ENCODE measurements around the gene SHMT1.
"Not testable (repeated sequence)": the region's sequence is repeated elsewhere in the genome, so short reads cannot be mapped to it uniquely, and the experiment has no call there.

Gene SHMT1

DNA sequence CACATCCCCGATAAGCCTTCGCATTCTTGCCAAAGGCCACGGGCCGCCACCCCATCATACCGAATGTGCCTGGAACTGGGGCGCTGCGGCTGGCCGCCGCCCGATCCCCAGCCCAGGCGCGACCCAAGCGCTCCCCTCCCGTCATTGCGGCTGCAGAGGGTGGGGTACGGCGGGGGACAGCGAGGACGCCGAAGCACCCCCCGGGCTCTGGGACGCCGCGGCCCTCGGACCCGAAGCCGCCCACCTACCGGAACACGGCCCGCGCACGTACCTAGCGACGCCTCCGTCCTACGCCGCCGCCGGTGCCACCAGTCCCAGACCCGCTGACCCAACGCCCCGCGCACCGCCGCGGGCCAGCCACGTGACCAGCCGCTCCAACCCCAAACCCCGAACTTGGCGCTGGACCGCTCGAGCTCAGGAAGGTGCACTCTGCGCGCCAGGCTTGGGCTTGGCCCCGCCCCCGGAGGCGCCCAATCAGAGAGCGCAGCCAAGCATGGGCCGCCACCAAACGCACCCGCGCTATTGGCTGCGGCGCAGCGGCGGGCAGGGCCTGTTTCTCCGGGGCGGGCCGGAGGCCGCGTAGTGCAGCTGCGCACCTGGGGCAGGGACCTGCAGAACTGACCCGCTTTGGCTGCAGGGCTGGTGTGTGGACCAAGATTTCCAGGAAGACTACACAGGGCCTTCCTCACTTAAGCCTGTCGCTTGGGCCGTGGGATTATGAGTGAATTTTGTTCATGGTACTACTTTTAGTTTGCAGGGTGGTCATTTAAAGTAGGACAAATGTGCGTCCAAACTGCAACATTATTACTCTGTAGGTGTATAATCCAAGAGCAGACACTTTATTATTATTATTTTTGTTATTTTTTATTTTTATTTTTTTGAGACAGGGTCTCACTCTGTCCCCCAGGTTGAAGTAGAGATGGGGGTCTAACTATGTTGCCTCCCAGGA, at the start of gene SHMT1:
Gene SHMT1 (minus strand): TSS at position 450 of the 949 bp plus-strand sequence. CDS start 7,569 bp downstream, outside the sequence.
- DNase-seq (ENCODE audit: low read depth) = peak; percentile 79

DNA sequence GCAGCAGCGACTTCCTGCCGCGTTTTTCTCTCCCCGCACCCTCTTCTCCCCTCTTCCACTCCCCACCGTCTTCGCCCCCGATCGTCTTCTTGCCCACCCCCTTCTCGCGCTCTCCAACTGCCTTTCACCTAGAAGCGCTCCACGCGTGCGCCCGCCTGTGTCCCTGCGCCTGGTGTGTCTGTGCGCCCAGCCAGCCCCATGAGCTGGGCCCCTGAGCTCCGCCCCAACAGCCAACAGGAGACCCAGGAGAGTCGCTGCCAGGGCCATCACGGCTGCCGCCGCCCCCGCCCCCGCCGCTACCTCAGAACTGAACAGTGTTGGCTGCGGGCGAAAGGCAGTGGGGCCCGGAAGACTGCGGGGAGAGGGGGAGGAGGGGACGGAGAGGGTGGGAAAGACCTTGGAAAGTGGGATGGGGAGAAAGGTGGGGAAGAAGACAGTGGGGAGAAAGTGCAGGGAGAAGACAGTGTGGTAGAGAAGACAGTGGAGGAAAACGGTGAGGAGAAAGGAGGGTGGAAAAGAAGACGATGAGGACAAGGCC, 48.7 kb upstream of the SHMT1 start:
- not testable (repeated sequence) for DNase-seq (ENCODE audit: low read depth)

DNA sequence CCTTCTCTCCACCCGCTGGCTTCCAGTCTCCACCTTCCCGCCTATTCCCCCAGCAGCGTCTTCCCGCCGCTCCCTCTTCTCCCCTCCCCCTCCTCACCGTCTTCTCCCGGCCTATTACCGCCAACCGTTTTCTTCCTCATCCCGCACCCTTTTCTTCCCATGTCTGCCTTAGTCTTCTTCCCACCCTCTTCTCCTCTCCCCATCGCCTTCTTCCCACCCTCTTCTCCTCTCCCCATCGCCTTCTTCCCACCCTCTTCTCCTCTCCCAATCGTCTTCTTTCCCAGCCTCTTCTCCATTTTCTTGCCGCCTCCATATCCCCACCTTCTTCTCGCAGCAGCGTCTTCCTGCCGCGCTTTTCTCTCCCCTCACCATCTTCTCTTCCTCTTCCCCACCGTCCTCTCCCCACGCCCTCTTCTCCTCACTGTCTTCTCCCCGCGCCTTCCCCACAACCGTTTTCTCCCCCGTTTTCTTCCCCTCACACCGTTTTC, 48.1 kb upstream of the SHMT1 start:
- not testable (repeated sequence) for DNase-seq (ENCODE audit: low read depth)

- not testable (repeated sequence) for DNase-seq (ENCODE audit: low read depth)
Observed at GRCh38 chr17:18410736-18411135, 47.4 kb upstream of the SHMT1 start.

- not testable (repeated sequence) for DNase-seq (ENCODE audit: low read depth)
Observed at GRCh38 chr17:18409321-18409720, 46.0 kb upstream of the SHMT1 start.

DNA sequence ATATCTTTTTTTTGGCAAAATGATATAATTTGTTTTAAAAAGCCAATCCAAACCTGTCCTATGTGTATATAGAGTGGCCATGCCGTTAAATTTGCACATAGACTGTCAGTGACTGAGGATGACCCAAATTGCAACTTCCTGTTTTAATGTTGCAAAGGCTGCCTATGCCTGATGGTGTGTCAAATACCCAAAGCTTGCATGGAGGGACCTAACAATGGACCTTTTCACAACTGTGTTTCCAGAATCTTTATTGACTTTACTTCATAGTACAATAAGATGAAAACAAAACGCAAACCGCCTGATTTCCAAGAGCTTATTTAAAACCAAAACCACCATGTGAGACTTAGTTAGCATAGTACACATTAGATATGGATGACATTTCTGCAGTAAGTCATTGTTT, 45.6 kb upstream of the SHMT1 start:
- DNase-seq (ENCODE audit: low read depth) = not testable (repeated sequence)

- DNase-seq (ENCODE audit: low read depth) = not testable (repeated sequence)
Observed at GRCh38 chr17:18403604-18404003, 40.3 kb upstream of the SHMT1 start.

GRCh38 chr17:18403166-18403565, 39.8 kb upstream of the SHMT1 start:
- DNase-seq (ENCODE audit: low read depth) = not testable (repeated sequence)

DNA sequence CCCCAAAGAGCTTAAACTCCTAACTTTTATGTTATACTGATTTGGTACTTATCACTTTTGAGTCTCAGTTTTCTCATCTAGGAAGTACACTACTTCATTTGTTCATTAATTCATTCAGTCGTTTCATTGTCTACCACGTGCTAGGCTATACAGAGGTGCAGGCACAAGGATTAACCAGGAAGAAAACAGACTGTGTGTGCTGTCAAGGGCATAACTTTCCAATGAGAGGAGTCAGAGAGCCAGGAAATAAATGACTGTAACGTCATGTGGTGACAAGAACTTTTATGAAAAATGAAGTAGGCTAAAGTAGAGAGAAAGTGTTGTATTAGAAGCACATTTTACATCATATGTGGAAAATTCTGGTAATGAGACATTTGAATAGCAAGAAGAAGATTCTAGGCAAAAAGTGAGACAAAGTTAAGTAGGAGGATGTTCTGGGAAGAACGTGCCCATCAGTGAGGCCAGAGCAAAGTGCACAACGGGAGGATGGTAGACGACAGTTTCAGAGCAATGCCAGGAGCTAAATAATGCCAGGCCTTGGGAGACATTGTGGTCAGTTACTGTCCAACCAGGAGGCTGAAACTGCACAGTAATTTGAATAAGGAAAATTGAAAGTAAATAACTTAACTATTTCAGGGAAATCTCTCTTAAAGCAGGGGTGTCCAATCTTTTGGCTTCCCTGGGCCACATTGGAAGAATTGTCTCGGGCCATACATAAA, 38.7 kb upstream of the SHMT1 start:
- not testable (repeated sequence) for DNase-seq (ENCODE audit: low read depth)

DNA sequence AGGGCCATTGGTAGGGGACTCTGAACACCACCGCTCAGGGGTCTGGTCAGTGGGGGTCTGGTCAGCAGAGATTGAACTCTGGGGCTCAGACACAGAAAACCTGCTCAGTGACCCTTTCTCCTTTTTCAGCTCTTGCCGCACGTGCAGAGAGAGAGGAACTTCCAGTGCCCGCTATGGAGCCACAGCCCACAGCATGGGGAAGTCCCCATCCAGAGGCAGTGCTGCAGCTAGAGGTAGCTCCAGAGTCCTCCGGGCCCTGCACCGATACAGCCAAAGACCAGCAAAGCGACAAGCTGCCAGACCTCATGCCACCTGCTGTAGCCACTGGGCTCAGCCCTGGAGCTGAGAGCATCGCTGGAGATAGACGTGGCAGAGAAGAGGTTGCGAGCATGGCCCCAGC, 25.4 kb upstream of the SHMT1 start:
- DNase-seq (ENCODE audit: low read depth) = not testable (repeated sequence)

GRCh38 chr17:18388266-18388665, 24.9 kb upstream of the SHMT1 start:
- DNase-seq (ENCODE audit: low read depth) = not testable (repeated sequence)

DNA sequence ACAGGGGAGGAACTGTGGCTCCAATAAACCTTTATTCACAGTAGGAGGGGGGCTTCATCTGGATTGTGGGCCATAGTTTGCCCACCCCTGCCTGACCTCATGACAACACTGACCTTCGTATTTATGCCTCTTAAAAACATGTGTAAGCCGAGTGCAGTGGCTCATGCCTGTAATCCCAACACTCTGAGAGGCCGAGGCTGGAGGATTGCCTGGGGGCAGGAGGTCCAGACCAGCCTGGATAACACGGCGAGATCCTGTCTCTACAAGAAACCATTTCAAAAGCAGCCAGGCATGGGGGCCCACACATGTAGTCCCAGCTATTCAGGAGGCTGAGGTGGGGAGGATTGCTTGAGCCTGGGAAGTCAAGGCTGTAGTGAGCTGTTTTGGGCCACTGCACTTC, 24.2 kb upstream of the SHMT1 start:
- DNase-seq (ENCODE audit: low read depth) = not testable (repeated sequence)

GRCh38 chr17:18384271-18384670, 20.9 kb upstream of the SHMT1 start:
- not testable (repeated sequence) for DNase-seq (ENCODE audit: low read depth)

DNA sequence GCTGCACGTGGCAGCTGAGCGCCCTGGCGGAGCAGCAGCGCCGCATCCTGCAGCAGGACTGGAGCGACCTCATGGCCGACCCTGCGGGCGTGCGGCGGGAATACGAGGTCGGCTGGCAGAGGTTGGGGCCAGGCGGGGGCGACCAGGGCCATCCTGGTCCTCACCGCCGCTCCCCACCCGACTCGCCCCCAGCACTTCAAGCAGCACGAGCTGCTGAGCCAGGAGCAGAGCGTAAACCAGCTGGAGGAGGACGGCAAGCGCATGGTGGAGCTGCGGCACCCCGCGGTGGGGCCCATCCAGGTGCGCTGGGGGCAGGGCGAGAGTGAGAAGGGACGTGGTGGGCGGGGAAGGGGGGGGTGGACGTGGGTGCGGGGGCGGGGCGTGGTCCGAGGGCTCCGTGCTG, 19.7 kb upstream of the SHMT1 start:
- not testable (repeated sequence) for DNase-seq (ENCODE audit: low read depth)

DNA sequence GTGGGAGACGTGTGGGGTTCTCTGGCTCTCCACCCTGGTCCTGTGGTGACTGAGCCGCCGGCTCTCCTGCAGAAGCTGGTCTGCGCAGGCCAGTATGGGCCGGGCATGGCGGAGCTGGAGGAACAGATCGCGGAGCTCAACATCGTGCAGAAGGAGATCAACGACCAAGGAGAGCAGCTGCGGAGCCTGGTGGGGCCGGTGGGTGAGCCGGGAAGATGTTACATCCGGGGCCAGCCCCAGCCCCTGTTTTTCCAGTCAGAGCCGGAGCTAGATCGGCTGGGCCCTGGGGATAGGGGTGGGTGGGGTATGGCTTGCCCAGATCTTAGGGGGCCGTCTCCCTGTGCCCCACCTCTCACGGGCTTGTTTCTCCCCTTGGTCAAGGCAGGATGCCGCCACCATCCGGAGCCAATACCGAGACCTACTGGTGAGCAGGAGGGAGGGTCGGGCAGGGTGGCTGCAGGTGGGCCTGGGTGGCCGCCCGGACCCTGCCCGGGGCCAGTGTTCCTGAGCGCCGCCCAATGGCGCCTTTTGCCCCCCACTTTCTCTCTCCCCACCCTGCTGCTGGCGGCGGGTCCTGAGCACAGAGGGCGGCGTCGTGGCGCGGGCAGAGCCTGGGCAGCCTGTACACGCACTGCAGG, 19.2 kb upstream of the SHMT1 start:
- no peak for DNase-seq (ENCODE audit: low read depth)

DNA sequence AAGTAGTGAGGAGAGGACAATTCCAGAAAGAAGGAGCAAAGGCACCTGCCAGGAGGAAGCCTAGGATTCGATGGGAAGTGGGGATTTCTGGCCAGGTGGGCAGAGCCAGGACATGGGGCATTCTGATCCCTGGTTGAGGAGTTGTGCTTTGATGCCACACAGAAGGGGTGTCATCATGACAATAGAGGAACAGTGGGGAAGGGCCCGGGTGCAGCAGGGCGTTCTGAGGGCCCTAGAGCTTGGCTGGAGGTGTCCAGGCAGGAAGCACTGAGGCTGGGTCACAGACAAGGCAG, 18.5 kb upstream of the SHMT1 start:
- no peak for DNase-seq (ENCODE audit: low read depth)

- DNase-seq (ENCODE audit: low read depth) = no peak
Observed at GRCh38 chr17:18381158-18381952, 18.0 kb upstream of the SHMT1 start.

DNA sequence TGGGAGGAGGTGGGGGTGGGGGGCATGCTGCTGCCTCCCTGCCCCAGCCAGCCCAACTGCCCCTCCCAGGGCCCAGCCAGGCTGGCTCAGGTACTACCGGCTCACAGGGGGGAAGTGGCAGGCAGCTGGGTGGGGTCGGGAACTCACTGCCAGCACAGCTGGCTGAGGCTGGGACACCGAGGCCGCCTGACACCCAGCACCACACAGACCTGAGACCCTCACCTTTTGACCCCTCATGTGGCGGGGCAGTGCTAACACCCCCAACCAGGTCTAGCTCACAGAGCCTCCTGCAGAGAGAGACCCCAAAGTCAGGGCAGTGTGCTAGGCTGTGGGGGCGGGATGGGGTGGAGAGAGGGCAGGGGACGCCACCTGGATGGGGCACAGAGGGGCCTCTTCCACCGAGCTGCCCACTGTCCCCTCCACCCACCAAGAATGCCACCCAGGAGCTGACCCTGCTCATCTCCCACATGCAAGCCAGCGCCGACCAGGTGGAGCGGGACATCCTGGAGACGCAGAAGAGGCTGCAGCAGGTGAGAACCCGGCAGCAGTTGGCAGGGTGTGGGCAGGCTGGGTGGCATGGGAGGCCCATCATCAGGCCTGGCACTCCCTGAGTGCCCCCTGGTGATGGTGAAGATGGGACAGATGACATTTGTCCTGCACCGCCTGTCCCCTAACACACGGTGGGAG, 17.3 kb upstream of the SHMT1 start:
- DNase-seq (ENCODE audit: low read depth) = no peak

GRCh38 chr17:18379246-18380146, 16.1 kb upstream of the SHMT1 start:
- no peak for DNase-seq (ENCODE audit: low read depth)

GRCh38 chr17:18378614-18379013, 15.3 kb upstream of the SHMT1 start:
- DNase-seq (ENCODE audit: low read depth) = not testable (repeated sequence)
